ENCODE measurements around the gene CELF2.
A peak's percentile ranks its signal among the peaks of the same experiment; 100 is the strongest.

The CELF2 gene

DNA sequence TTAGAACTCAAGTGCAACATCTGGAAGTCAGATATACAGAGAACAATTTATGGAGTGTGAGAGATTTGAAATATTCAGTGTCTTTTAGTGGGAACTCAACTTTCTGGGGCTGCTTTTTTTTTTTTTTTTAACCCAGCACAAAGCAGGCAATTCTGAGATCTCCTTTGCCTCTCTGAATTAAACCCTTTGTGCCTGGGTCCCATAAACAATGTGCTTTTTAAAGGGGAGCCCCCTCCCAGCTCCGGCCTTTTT, 146.8 kb downstream of the CELF2 start:
- TF ChIP-seq CTCF (IDR thresholded peaks at IDR 0.05) = no peak
- no peaks in the 10 kb centered on the region for H3K27me3 ChIP-seq
- H3K36me3 ChIP-seq = peaks cover 0 to 4% (median 0%) of the 10 kb centered on the region in 3 donors
- H3K27ac ChIP-seq = peak overlapping the region in 1 of 2 donors; percentile 68
- peaks cover 0 to 3% (median 0%) of the 10 kb centered on the region in 3 donors for H3K9me3 ChIP-seq
- intact Hi-C loops (cut with DNase I; ENCODE audit: low total_unique reads) = no loop called here
- H3K4me3 ChIP-seq = peak overlapping the region; percentile 62 to 82
- peaks cover 0 to 29% (median 20%) of the 10 kb centered on the region in 4 donors for H3K4me1 ChIP-seq
- DNase-seq = no peak

- Histone ChIP-seq H3K4me1 (peaks cover 0 to 26% (median 15%) of the 10 kb centered on the region in 4 donors), H3K27me3 (no peaks in the 10 kb centered on the region), H3K36me3 (peaks cover 0 to 4% (median 0%) of the 10 kb centered on the region in 3 donors), H3K4me3 (peak overlapping the region; percentile 62 to 82), H3K27ac (peak overlapping the region; percentile 68 to 77), H3K9me3 (peaks cover 0 to 3% (median 0%) of the 10 kb centered on the region in 3 donors)
- DNase-seq = peak; percentile 74 to 82
- intact Hi-C loops (cut with DNase I; ENCODE audit: low total_unique reads) = no loop called here
- TF ChIP-seq CTCF (IDR thresholded peaks at IDR 0.05) = no peak
Measured at GRCh38 chr10:11164803-11165590, 147.3 kb downstream of the CELF2 start.

DNA sequence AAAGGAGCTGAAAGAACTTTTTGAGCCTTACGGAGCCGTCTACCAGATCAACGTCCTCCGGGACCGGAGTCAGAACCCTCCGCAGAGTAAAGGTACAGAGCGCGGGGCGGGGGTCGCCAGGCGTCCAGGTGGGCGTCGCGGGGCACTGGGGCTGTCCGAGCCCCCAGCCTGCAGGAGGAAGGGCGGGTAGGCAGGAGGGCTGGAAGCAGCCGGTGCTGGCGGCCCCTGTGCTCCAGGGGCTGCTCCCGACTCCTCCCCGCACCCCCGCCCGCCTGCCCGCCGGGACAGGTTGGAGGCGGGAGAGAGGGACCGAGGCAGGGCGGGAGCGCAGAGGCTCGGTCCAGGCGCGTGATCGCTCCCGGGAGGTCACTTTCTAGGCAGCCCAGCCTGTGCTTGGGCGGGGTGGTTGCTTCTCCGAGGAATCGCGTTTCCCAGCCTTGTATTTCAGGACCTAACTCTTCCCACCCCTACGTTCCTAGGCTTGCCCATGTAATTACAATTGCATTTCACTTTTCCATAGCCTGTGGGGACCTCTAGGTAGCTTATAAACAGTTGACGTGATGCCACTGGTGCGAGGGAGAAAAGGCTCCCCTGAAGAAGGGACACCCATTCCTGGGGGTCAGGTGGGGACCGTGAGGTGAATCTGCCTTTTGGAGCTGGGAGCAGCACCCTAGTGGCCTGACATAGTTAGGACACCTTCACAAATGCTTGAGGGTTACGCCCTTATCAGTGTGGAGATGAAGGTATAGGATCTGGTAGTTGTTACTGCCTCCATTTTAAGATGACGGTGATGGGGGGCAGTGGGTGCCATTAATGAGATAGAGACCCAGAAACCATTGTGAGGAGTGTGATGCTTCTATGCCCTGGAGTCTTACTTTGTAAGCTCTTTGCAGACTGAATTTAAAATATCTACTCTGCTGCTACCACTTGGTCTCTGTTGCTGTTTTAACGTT, 148.2 kb downstream of the CELF2 start:
- Histone ChIP-seq H3K36me3 (peaks cover 0 to 4% (median 0%) of the 10 kb centered on the region in 3 donors), H3K9me3 (peaks cover 0 to 3% (median 0%) of the 10 kb centered on the region in 3 donors), H3K4me1 (peaks cover 0 to 26% (median 13%) of the 10 kb centered on the region in 4 donors), H3K27me3 (no peaks in the 10 kb centered on the region), H3K4me3 (peak overlapping the region; percentile 62 to 82), H3K27ac (peak overlapping the region; percentile 68 to 77)
- peak; percentile 27 to 39 for TF ChIP-seq CTCF (IDR thresholded peaks at IDR 0.05)
- intact Hi-C loops (cut with DNase I; ENCODE audit: low total_unique reads) = no loop called here
- peak; percentile 75 to 87 for DNase-seq

DNA sequence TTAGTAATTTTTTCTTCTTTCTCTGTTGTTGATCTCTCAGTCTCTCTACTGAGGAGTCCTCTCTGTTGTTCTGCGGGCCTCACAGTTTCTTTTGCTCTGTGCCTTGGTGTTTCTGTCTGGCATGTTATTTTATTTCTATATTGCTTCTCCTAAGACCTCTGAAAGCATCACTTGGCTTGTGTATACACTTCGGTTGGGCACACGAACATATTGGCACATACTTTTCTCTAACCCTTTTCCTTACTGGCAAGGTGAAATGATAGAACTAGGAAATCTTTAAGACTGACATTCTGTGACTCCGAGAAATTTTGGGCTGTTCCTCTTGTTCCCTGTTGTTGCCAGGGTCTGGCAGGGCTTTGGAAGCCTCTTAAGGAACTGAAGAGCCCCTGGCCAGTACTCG, 148.9 kb downstream of the CELF2 start:
- Histone ChIP-seq H3K27me3 (no peaks in the 10 kb centered on the region), H3K36me3 (peaks cover 0 to 4% (median 0%) of the 10 kb centered on the region in 3 donors), H3K4me3 (peak overlapping the region; percentile 62 to 82), H3K27ac (peak overlapping the region; percentile 68 to 77), H3K4me1 (peaks cover 0 to 26% (median 13%) of the 10 kb centered on the region in 4 donors), H3K9me3 (peaks cover 0 to 3% (median 0%) of the 10 kb centered on the region in 3 donors)
- no peak for TF ChIP-seq CTCF (IDR thresholded peaks at IDR 0.05)
- intact Hi-C loops (cut with DNase I; ENCODE audit: low total_unique reads) = no loop called here
- no peak for DNase-seq

- no peaks in the 10 kb centered on the region for H3K27me3 ChIP-seq
- no peak for TF ChIP-seq CTCF (IDR thresholded peaks at IDR 0.05)
- no peaks in the 10 kb centered on the region for H3K9me3 ChIP-seq
- H3K27ac ChIP-seq = no peak overlapping the region
- no peak for DNase-seq
- intact Hi-C loops (cut with DNase I; ENCODE audit: low total_unique reads) = no loop called here
- peak overlapping the region; percentile 62 to 82 for H3K4me3 ChIP-seq
- H3K36me3 ChIP-seq = peaks cover 0 to 4% (median 0%) of the 10 kb centered on the region in 3 donors
- H3K4me1 ChIP-seq = peaks cover 0 to 26% (median 13%) of the 10 kb centered on the region in 4 donors
Measured at GRCh38 chr10:11167233-11167966, 149.7 kb downstream of the CELF2 start.
